ENCODE measurements around the gene THBS3. TPM values are rescaled to one million over a fixed set of nuclear protein-coding genes. Genes with fewer than 3 reads are reported as not detected.
"Not testable (repeated sequence)": the region's sequence is repeated elsewhere in the genome, so short reads cannot be mapped to it uniquely, and the experiment has no call there.

The THBS3 gene
- total RNA-seq, 1 donor = 41.1 TPM

DNA sequence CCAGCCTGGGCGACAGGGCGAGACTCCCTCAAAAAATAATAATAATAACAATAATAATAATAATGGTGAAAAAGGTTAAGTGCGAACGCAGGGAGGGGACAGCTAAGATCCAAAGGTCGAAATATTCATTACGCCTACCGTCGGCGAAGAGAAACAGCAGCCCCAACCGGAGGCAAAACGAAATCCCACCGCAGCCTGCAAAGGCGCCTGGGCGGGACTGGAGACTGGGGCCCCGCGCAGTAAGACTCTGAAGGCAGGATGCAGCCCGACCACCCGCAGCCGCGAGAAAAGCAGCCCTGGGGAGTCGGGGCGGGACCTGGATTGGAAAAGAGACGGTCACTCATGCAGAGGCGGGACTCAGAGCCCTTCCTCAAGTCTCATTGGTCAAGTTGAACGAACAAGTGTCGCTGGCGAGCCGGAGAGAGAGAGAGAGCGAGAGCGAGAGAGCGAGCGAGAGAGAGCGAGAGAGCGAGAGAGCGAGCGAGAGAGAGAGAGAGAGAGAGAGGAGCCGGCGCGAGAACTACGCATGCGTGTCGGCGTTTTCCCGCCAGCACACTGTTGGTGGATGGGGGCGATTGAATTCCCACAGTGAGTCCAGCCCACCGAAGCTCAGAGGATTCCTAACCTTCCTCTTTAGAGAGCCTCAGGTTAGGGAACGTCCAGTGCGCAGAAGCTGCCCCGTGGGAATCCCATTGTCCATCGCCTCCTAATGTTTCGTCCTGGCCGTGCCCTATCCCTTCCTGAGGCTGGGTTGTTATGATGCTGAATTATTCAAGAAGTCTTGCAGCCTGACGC, 36.9 kb upstream of the THBS3 start:
- DNase-seq (ENCODE audit: low read depth) = peak; percentile 99
- TF ChIP-seq, protein P1, sequence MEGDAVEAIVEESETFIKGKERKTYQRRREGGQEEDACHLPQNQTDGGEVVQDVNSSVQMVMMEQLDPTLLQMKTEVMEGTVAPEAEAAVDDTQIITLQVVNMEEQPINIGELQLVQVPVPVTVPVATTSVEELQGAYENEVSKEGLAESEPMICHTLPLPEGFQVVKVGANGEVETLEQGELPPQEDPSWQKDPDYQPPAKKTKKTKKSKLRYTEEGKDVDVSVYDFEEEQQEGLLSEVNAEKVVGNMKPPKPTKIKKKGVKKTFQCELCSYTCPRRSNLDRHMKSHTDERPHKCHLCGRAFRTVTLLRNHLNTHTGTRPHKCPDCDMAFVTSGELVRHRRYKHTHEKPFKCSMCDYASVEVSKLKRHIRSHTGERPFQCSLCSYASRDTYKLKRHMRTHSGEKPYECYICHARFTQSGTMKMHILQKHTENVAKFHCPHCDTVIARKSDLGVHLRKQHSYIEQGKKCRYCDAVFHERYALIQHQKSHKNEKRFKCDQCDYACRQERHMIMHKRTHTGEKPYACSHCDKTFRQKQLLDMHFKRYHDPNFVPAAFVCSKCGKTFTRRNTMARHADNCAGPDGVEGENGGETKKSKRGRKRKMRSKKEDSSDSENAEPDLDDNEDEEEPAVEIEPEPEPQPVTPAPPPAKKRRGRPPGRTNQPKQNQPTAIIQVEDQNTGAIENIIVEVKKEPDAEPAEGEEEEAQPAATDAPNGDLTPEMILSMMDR (IDR thresholded peaks at IDR 0.05; ENCODE audit: insufficient read depth, low read length) = peak; percentile 40

DNA sequence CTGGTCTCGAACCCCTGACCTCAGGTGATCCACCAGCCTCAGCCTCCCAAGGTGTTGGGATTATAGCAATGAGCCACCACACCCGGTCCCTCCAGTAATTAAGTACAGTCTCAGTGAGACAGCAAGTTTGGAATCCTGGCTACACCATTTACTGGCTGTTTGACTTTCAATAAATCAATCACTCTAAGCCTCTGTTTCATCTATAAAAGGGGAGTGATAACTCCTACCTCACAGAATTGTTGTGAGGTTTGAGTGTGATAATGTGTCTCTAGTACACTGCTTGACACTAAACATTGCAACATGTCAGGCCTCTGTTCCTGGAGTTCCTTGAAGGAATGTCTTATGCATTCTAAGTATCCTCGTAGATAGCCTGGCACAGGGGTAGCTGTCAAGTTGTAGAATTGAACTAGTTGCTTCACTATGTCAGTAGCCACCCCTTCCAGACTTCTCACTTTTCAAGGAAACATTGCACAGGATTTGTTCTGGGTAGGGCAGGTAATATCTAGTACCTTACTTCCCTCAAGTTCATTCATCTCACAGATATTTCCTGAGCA, 35.2 kb upstream of the THBS3 start:
- TF ChIP-seq, protein P1 (IDR thresholded peaks at IDR 0.05; ENCODE audit: insufficient read depth, low read length) = no peak
- DNase-seq (ENCODE audit: low read depth) = peak; percentile 19
- peak overlapping the region; percentile 77 for H3K4me3 ChIP-seq (ENCODE audit: low read depth, low read length)

More for the DNA sequence above, 36.9 kb upstream of the THBS3 start:
- peak overlapping the region; percentile 77 for H3K4me3 ChIP-seq (ENCODE audit: low read depth, low read length)

DNA sequence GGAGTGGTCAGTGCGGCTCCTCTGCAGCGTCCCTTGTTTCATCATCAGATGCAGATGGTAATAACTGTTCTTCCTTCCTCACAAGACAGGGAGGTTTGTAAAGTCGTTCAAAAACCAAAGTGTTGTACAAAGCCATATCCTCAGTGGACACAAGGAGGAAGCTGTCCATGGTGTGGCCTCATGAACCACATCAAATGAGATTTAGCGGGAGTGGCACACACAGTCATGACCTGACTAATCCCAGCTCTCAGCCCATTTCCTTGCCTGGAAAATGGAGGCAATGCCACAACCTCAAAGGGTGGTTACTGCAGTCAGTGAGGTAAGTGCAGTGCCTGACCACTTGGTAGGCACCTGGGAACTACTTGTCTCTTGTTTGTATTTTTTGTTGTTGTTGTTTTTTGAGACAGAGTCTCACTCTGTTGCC, 34.2 kb upstream of the THBS3 start:
- DNase-seq (ENCODE audit: low read depth) = no peak
- TF ChIP-seq, protein P1 (IDR thresholded peaks at IDR 0.05; ENCODE audit: insufficient read depth, low read length) = no peak
- H3K4me3 ChIP-seq (ENCODE audit: low read depth, low read length) = no peak overlapping the region

DNA sequence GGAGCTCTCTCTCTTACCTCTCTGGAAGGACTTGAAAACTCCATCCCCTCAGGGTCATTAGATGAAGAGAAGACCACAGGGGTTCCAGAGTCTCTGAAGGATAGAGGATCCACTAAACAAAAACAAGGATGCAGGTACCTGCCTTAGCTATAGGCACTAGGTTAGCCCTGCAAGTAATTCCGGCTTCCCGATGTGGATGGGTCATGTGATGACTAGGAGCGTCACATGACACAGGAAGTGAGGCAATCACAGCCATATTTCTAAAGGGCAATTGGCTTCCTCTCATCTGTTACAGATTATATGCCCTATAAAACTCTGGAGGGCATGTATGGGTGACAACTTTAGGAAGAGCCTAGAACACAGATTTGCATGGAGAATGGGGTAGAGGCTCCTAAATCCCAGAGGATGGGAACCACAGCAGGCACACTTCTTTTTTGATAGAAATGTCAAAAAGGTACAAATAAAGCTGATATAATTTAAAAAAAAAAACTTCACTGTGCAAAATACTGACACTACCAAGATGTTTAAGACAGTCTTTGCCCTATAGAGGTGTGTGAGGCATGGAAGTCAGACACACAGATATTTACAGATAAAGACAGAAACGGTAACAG, 33.5 kb upstream of the THBS3 start:
- DNase-seq (ENCODE audit: low read depth) = peak; percentile 88
- TF ChIP-seq, protein P1 (IDR thresholded peaks at IDR 0.05; ENCODE audit: insufficient read depth, low read length) = no peak
- H3K4me3 ChIP-seq (ENCODE audit: low read depth, low read length) = peak overlapping the region; percentile 65

DNA sequence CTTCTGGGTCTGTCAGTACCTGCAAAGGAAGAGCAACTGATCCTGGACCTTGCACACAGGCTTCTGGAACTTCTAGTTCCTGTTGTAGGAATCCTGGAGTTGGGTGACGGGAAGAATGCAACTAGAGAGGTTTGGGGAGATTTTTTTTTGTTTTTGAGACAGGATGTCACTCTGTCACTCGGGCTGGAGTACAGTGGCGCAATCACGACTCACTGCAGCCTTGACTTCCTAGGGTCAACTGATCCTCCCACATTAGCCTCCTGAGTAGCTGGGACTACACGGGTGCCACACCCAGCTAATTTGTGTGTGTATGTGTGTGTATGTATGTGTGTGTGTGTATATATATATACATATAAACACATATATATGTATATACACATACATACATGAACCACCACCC, 28.8 kb upstream of the THBS3 start:
- no peak for DNase-seq (ENCODE audit: low read depth)
- H3K4me3 ChIP-seq (ENCODE audit: low read depth, low read length) = no peak overlapping the region
- TF ChIP-seq, protein P1 (IDR thresholded peaks at IDR 0.05; ENCODE audit: insufficient read depth, low read length) = no peak

DNA sequence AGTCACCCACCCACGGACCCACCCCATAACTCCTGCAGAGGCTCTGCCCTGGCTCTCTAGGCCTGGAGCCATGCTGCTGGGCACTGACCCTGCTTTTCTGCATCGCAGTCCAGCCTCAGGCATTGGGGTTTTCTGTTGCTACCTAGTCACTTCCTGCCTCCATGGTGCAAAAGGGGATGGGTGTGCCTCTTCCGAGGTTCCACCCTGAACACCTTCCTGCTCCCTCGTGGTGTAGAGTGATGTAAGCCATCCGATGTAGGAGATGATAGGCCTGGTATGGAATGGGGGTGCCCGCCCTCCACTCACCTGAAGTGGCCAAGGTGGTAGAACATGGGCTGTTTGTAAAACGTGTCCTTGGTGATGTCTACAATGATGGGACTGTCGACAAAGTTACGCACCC, 27.7 kb upstream of the THBS3 start:
- not testable (repeated sequence) for DNase-seq (ENCODE audit: low read depth); H3K4me3 ChIP-seq (ENCODE audit: low read depth, low read length)

DNA sequence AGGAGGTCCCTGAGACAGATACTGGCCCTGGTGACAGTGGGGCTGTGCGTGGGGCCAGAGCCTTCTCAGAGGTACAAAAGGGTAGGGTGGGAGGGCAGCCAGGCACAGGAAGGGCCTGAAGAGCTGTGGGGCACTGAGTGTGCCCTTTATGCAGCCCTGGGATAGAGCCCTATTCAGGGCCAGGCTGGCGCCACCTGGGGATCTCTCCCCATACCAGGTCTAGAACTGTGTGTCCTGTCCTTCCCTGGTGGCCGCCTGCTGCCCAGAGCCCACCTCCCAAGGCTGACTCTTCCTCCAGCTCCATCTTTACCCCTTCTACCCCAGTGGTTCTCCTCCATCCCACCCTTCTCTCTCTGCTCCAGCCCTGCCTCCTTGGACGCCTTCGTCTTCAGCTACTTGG, 25.8 kb upstream of the THBS3 start:
- H3K4me3 ChIP-seq (ENCODE audit: low read depth, low read length); DNase-seq (ENCODE audit: low read depth): not testable (repeated sequence)

DNA sequence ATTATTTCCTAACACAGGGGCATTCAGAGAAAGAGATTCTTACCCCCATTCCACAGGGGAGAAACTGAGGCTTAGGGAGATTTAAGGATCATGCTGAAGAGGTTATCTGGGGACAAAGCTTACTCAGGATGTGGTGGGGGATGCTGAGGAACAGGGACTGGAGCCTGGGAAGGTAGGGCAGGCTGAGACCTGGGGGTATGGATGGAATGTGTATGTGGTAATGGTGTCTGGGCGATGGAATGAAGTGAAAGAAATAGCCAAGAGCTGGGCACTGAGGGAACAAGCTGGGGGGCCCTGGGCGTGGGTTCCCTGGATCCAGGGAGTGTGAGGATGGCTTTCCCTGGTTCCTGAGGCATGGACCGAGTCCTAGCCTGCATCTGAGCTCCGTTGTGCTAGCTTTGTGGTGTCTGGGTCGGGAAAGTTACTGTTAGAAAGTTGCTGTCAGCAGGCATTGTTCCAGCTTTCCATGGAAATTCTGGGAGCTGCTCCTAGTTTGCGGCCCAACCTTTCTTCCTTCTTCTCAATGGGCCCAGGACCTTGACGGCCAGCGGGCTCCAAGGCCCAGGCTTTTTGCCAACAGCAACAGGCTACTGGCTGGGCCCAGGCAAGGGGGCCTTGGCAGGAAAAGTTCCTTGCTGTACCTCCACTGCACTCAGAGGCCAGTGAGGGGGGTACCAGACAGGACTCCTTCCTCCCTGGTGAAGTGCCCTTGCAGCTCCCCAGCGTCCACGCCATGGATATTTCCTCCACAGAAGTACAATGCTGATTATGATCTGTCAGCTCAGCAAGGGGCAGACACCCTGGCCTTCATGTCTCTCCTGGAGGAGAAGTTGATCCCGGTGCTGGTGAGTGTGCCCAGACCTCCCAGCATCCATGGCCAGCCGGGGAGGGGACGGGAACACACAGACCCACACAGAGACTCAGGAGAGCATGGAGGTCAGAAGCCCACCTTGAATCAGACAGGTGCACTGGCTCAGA, 24.6 kb upstream of the THBS3 start:
- not testable (repeated sequence) for H3K4me3 ChIP-seq (ENCODE audit: low read depth, low read length)
- peak; percentile 81 for DNase-seq (ENCODE audit: low read depth)

DNA sequence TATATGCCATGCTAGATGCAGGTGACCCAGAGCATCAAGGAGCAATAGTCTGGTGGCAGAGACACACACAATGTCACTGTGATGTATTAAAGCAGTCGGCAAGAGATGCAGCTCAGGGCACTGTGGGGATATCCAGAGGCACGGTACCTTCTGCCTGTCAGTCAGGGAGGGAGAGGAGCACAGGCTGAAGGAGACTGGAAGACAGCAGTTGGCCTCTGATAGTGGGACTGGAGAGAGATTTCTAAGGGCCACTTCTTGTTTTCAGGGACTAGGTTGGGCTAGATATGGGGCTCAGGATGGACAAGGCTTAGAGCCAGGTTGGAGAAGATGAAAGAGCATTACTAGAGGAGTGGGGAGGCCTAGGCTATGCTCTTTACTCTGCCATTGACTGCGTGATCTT, 23.6 kb upstream of the THBS3 start:
- DNase-seq (ENCODE audit: low read depth); H3K4me3 ChIP-seq (ENCODE audit: low read depth, low read length): not testable (repeated sequence)
